Stimulated activated CD8-positive, alpha-beta memory T cell treated with anti-CD3 and anti-CD28 coated beads, Interleukin-4, amount 100 ng/mL, for 24 hours (primary cell): Measurements from ENCODE around the gene RAI14.

ENCODE experiments used
- DNase-seq: peaks from one replicate; pipeline ENCODE4 v3.0.0-alpha.2; 2020; ENCODE audit warnings: low read depth

RAI14 gene

DNA sequence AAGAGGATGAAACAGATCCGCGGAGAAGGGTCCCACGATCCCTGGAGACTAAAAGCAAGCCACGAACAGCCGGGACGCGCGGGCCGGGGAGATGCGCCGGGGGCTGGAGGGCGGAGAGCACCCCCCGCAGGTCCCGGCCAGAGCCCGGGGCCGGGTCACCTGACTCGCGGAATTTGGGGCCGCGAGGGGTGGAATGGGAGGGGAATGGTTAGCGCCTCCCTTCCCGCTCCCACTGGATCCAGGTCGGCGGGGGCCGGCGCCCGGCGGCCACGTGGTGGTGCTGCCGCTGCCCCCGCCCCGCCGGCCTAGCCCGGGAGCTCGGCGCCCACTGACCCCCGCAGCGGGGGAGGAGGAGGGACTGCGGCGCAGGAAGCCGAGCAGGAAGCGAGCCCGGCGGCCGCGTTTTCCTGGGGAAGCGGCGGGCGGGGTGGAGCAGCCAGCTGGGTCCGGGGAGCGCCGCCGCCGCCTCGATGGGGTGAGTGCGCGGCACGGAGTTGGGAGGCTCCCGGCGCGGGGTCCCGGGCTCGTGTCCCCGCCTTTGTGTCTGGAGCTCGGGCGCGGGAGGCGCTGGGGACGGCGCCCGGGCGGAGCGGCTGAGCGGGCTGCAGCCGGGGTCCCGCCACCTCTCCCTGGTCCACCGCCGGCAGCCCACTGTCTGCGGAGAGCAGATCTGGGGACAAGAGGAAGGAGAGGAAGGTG lies at the start of gene RAI14:
Gene RAI14, plus strand, starts transcription at position 328 of the 699 bp plus-strand sequence. CDS start 30,592 bp downstream, outside the sequence.
- DNase-seq: no peak

DNA sequence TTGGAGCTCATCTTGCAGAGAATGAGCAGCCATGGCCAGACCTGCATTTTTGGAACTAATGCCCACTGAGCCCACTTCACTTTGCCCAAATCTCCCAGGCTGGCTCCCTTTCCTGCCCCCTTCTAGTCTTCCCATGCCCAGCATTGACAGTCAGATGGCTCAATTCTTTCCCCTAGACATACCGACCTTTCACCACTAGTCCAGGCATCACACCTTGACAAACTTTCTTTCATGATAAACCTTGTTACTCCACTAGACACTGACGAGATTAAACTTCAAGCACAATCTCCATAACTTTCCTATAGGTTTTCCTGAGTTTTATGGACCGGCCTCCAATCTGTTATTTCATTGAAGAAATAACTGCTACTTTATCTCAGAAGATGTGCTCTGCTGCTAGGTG lies 47.8 kb upstream of the RAI14 start:
- DNase-seq: no peak

DNA sequence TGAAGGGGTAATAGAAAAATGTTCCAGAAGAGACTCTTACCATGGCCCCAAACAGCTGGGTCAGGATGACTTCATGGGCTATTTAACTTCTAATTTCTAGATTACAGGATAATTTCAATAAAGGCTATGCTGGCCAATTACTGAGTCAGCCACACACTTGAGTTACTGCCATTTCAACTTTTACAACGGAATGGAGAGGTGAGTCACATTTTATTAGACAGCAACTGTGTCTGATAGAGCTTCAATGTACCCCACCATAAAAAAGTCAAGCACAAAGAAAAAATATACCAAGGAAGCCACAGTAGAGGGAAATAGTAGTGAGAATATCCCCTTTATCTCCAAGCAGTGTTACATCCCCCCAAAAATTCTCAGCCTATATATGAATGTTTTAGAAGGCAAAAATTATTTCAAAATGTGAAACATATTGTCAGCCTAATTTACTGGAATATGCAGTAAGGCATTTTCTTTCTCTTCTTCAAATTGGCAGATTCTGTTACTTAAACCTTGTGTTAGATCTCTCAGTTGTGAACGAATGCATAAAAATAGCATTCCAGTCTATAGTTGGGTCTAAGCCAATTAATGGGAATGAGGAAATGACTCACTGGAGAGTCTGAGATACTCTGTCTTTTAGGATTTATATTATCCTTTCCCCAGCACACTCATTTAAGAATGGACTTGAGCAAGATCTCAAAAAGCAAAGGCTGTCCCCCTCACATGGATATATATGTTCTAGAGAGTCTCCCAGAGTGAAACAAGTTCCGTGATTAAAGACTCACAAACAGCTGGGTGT lies 47.1 kb upstream of the RAI14 start:
- DNase-seq: no peak

DNA sequence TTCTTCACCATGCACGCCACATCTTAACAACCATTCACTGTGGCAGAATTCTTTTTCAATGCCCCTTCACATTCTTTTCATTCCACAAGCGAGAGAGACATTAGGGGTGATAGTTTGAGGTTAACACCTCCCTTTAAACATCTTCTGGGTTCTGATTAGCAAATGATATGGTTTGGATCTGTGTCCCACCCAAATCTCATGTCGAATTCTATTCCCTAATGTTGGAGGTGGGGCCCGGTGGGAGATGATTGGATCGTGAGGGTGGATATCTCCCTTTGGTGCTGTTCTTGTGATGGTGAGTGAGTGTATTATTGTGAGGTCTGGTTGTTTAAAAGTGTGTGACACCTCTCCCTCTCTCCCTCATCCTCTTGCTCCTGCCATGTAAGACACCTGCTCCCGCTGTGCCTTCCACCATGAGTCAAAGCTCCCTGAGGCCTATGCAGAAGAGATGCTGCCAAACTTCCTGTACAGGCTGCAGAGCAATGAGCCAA lies 46.1 kb upstream of the RAI14 start:
- no peak for DNase-seq

DNA sequence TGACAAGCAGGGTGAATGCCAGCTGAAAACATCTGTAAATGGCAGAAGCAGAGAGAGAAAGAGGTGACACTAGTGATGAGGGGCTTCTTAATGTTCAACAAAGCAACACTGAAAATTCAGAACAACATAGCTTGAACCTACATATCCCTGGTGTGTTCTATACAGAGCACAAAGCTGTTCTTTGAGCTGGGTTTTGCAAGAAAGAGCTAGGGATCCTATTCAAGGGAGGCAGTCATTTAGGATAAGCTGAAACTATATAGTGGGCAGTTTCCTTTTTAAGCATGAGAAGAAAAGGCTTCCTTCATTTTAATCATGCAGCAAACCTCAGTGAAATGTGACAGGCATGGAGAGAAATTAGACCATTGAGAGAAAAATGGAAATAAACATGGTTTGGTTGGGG lies 45.6 kb upstream of the RAI14 start:
- no peak for DNase-seq

DNA sequence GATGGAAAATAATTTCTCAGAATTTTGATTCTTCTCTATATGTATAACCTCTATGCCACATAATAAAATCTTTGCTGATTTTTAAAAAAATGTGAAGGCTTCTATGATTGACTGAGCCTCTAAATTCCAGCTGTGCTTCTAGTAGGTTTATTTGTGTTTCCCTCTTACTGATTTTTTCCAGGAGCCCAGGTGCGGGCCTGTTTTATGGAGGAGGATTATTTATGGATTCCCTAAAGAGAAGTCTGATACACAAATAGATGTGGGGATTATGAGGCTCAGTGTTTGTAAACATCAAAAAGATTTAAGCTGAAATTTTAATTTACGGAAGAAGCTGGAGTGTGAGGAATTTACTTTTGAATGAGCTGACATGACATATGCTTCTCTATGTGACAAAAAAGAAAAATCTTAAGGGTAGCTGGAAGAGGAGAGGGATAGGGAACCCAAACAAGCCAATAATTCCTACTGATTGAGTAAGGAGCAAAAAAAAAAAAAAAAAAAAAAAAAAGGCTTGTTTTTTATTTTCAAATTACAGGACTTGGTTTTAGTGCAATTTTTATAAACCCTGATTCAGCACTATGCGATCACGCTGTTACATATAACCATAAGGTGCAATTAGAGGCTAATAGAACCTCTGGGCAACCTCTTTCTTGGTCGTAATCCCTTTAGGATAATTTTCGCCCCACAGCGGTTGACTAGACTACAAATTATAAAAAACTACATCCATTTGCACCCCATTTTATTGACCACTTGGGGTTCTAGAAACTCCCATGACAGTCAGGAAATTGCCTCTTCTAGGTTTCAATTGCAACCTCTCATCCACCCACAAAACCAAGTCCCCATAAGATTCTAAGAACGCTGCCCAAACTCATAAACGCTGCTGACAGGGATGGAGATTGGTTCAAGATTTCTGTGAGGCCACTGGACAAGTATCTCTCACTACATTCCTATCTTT lies 44.4 kb upstream of the RAI14 start:
- DNase-seq: no peak

DNA sequence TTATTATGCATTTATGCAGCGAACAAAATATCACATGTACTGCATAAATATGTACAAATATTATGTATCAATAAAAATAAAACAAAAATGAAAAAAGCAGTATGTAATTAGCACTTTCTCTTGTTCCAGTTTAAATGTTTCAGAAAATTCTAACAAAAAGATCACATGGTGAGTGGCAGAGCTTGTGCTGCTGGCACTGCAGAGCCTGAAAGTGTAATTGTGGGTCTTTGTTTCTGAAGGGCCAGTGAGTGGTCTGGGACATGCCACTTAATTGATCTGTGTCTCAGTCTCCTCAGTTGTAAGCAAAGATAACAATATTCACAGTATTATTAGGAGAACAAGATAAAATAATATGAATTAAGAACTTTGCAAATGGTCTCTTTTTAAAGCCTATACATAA lies 39.5 kb upstream of the RAI14 start:
- DNase-seq: no peak

DNA sequence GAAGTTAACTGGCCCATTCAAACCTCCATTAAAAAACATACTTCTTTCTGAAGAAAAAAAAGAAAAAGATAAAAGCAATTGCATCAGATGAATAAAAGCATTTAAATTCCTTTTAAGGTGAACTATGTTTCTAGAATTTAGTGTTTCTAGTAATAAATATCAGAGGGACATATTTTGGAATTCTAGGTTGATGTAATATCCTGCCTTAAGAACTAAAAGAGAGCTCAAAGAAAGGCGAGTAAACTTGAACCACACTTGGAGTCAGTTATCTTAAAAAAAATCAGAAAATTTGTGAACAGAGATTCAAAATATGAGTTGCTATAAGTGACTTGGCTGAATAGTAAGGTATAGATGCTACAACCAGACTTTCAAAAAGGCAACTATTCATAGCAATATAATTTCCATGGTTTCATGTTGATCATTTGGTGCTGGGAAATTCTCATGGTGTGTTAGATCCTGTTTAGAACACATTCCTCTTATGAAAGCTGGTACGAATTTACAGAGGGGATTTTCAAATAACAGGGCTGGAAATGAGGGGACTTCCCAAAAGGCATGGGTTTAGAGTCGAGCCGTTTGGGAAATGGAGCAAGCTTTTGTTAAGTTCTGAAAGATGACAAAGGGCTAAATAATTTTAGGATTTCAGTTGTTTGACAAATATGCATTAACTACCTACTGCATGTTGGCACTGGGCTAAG lies 37.6 kb upstream of the RAI14 start:
- DNase-seq: no peak

DNA sequence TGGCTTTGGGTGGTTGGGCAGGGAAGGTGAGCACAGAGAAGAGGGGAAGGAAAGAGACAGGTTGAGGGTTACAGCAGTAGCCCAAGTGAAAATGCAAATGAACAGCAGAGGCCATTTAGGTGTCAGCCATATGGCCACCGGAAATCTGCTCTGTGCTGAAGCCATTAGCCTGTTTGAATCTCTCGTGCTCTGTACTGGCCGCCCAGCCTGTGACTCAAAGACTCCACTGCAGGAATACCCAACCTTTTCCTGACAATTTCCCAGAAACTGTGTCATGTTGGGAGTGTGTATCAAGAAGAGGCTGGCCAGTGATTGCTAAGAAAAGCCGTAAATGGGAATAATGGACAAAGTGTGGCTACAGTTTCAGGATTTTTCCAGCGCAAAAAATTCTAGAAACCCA lies 35.9 kb upstream of the RAI14 start:
- DNase-seq: no peak

DNA sequence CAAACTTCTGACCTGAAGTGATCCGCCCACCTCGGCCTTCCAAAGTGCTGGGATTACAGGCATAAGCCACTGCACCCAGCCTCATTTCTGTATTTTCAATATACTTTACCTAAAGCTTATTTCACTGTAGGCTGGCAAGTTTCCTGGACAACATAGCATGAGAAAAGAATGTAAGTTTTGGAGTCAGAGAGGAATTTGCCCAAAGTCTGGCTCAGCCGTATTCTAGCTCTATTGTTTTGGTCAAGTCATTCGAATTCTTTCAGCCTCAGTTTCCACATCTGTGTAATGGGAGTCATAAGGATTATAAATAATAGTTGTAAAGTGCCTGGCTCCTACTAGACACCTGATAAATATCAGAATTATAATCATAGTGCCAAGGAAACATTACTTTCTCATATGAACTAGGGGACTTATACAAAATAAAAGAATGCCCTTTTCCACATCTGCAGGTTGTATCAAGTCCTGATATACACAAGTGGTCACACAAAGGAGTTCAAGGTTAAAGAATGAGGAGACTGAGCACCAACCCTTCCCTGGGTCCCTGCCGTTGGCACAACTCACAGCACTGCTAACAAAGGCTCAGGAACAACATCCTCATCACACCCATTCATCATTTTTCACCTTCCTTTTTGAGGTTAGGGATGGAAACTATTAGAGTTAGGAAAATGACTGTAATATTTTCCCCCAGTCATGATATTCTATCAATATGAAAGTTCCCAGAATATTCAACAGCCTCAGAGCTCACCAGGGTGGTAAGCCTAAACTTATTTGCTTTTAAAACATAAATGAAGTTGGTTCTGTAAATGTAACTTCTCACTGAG lies 34.6 kb upstream of the RAI14 start:
- no peak for DNase-seq

DNA sequence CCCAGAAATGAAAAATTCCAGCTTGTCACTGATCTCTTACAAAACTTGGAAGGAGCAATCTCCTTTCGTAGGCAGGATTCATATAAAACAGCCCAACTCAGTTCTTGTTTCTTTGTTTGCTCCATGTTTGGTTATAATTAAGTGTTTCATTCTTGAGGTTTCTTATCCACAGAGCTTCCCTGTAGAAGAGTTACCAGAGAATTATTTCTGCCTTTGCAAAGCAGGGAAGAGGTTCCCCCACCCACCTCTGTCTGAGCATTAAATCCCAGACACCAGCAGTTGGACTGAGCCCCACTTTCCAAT lies 34.1 kb upstream of the RAI14 start:
- DNase-seq: no peak

DNA sequence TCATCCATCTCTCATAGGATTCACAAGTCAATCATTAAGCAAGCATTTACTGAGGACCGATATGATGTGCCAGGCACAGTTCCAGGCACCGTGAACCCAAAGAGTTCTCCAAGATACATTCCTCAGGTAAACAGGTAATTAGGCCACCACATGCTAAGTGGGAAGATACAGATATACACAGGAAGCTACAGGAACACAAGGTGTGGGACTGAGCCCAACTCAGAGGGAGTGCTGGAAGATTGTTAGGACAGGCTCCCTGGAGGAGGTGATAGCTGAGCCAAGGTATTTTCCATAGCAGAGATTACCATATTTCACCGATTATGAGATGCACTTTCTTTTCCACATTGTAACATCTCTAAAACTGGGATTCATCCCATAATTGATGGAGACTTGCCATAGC lies 31.4 kb upstream of the RAI14 start:
- DNase-seq: no peak

DNA sequence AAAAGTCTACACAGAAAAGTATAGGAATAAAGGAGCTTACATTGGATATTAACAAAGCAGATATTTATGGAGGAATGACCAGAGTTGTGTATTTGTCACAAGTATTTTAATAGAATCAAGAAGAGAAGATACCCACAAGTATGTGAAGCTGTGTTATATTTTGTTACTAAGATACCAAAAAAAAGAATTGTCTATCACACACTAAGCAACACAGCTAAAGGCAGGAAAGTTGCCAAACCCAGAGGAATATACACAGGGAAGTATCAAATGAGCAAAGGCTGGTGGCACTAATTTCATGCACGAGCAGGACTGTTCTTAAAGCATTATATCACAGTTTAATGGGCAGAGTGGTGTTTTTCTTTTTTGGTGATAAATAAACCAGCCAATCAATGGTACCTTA lies 30.9 kb upstream of the RAI14 start:
- no peak for DNase-seq

DNA sequence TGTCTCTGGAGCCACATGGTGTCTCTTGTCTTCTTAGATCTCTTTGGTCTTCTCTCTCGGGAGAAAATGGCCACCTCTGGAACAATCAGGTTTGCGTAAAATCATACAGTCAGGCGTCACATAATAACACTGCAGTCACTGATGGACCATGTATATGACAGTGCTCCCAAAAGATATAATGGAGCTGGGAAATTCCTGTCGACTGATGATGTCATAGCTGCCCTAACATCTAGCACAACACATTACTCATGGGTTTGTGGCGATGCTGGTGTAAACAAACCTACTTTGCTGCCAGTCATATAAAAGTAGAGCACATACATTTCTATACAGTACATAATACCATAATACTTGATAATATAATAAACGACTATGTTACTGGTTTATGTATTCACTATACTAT lies 30.1 kb upstream of the RAI14 start:
- no peak for DNase-seq

DNA sequence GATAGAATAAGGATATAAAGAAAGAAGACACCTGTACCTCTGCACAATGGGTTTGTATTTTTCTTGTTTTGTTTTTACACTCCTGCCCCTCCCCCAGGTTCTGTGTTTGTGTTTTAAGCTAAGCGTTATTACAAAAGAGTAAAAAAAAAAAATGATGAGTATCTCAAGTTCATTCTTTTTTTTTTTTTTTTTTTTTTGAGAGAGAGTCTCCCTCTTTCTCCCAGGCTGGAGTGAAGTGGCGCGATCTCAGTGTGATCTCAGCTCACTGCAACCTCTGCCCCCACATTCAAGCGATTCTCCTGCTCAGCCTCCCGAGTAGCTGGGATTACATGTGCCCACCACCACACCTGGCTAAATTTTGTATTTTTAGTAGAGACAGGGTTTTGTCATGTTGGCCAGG lies 29.4 kb upstream of the RAI14 start:
- DNase-seq: no peak

DNA sequence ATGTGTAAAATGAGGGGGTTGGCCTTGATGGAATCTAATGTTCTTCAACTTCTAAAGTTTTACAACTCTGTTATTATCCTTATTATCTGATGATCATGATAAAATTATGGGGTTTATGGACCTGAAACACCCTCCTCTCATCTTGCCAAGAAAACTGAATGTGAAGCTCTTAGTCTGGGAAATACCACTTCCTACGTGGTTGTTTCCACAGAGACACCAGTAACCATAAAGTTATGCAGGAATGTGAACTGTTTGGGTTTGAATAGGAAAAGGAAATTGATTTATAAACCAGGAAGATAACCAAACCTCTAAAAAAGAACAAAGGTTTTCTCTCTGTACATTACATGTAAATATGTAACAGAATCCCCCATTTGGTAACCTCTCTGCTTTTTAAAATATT lies 28.3 kb upstream of the RAI14 start:
- DNase-seq: no peak

DNA sequence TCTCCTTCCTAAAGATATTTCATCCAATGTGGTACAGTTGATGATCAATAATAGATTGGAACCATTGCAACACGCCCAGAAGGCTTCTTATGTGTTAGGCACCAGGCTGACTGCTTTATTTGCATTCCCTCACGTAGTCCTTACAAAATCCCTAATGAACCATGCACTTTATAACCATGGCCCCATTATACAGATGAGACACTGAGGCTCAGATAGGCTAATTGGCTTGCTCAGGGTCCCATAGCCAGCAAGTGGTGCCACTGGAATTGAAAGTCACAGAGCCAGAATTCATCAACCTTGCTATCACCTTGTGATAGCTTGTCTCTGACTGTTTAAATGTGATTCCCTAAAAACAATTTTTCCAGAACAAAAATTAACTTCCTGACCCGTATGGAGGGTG lies 27.8 kb upstream of the RAI14 start:
- DNase-seq: no peak

DNA sequence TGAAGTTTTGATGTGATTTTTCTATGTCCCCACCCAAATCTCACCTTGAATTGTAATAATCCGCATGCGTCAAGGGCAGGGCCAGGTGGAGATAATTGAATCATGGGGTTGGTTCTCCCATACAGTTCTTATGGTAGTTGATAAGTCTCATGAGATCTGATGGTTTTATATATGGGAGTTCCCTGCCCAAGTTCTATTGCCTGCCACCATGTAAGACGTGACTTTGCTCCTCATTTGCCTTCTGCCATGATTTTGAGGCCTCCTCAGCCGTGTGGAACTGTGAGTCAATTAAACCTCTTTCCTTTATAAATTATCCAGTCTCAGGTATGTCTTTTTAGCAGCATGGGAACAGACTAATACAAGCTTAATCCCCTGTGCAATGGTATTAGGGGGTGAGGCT lies 25.5 kb upstream of the RAI14 start:
- DNase-seq: no peak

DNA sequence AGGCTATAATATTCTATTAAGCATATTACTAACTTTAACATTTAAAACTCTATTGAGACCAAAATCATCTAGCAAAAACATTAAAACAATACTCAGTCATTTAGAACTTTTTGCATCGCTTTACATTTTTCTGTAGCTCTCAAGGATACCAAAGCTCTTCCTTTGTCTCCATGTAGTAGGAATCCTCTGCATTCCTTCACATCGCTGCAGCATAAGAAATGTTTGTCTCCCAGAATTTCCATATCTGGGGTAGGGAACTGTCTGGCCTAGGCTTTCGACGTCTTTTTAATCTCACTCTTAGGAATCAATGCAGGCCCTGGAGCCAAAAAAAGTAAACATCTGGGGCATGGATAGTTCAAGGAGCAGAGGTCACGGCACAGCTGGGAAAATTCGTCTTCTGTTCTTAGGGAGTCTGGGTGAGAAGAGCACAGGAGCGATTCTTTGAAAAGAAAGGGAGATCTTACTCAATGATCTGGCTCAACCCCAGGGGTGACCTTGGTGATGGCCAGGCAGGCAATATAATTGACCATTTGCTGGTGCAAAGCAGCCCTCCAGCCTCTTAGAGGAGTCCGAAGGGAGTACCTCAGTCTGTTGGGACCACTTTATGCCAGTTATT lies 23.2 kb upstream of the RAI14 start:
- DNase-seq: no peak

DNA sequence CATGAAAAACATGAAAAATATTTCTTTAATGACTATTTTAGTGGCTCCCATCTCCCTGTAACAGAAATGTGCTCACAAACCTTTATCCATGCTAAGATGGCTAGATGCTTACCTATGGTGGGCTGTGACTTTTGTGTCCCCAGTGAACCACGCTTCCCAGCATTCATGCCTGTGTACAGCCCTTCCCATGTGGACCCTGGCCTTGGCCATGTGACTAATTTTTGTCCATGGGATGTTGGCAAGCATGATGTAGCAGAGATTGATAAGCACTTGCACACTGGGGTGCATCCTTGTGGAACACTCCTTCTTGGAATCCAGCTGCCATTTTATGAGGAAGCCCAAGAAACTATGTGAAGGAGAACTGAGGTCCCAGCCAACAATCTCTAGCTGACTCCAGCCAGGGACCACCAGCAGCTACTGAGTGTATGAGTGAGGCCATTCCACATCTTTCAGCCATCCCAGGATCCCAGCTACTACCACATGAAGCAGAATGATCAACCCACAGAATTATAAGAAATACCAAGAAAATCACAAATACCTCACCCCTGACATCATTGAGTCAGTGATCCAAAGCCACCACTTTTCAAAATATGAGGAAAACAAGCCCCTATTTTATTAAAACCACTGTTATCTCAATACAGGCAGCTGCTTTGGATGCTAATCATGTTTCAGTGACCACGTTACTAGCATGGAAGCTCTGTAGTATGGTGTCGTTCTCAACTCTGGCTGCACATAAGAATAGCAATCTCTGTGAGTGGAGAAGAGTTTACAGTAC lies 16.1 kb upstream of the RAI14 start:
- DNase-seq: no peak
